ENCODE results near the gene SCAPER.

Gene SCAPER

GRCh38 chr15:76565366-76565765 lies 339.8 kb downstream of the SCAPER start:
- no peak overlapping the region for H3K4me3 ChIP-seq (ENCODE audit: low read depth, low read length)
- H3K27me3 ChIP-seq (ENCODE audit: control insufficient read depth, insufficient read depth, low read length) = no peaks in the 10 kb centered on the region
- no peak overlapping the region for H2AFZ ChIP-seq
- no peak overlapping the region for H3K9ac ChIP-seq
- no peak overlapping the region for H3K27ac ChIP-seq
- no peaks in the 10 kb centered on the region for H3K4me1 ChIP-seq
- no peaks in the 10 kb centered on the region for H3K79me2 ChIP-seq
- no peak overlapping the region for H3K4me2 ChIP-seq (ENCODE audit: low read length)
- no peaks in the 10 kb centered on the region for H3K9me3 ChIP-seq (ENCODE audit: control insufficient read depth, low read length)
- TF ChIP-seq, protein P1, sequence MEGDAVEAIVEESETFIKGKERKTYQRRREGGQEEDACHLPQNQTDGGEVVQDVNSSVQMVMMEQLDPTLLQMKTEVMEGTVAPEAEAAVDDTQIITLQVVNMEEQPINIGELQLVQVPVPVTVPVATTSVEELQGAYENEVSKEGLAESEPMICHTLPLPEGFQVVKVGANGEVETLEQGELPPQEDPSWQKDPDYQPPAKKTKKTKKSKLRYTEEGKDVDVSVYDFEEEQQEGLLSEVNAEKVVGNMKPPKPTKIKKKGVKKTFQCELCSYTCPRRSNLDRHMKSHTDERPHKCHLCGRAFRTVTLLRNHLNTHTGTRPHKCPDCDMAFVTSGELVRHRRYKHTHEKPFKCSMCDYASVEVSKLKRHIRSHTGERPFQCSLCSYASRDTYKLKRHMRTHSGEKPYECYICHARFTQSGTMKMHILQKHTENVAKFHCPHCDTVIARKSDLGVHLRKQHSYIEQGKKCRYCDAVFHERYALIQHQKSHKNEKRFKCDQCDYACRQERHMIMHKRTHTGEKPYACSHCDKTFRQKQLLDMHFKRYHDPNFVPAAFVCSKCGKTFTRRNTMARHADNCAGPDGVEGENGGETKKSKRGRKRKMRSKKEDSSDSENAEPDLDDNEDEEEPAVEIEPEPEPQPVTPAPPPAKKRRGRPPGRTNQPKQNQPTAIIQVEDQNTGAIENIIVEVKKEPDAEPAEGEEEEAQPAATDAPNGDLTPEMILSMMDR (IDR thresholded peaks at IDR 0.05) = no peak
- no peaks in the 10 kb centered on the region for H3K36me3 ChIP-seq (ENCODE audit: control insufficient read depth, insufficient read depth, low read length)

DNA sequence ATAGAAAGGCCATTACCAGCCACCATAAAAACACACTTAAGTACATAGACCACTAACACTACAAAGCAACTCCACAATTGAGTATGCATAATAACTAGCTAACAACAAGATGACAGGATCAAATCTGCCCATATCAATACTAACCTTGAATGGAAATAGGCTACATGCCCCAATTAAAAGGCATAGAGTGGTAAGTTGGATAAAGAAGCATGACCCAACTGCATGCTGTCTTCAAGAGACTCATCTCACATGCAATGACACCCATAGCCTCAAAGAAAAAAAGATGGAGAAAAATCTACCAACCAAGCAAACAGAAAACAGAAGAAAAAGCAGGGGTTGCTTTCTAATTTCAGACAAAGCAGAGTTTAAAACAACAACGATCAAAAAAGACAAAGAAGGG lies 349.9 kb downstream of the SCAPER start:
- TF ChIP-seq, protein P1 (IDR thresholded peaks at IDR 0.05) = no peak
- Histone ChIP-seq H3K27me3 (ENCODE audit: control insufficient read depth, insufficient read depth, low read length) (no peaks in the 10 kb centered on the region), H3K27ac (no peak overlapping the region), H3K36me3 (ENCODE audit: control insufficient read depth, insufficient read depth, low read length) (no peaks in the 10 kb centered on the region), H3K4me1 (no peaks in the 10 kb centered on the region), H3K4me3 (ENCODE audit: low read depth, low read length) (no peak overlapping the region), H2AFZ (no peak overlapping the region), H3K9me3 (ENCODE audit: control insufficient read depth, low read length) (no peaks in the 10 kb centered on the region), H3K9ac (no peak overlapping the region), H3K4me2 (ENCODE audit: low read length) (no peak overlapping the region), H3K79me2 (no peaks in the 10 kb centered on the region)

DNA sequence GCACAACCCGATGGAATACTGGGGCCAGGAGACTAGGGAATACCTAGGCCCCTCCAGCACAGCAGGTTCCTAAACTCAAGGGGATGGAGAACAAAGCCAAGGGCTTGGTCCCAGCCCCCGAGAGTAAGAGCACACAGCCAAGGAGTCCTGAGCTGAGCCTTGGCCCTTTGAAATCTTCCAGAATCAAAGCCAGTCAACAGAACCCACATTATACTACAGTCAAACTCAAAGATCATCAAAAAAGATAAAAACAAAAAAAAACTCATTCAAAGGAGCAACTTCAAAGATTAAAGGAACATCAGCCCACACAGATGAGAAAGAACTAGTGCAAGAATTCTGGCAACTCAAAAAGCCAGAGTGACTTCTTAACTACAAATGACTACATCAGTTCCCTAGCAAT lies 351.6 kb downstream of the SCAPER start:
- Histone ChIP-seq H3K27ac (no peak overlapping the region), H2AFZ (no peak overlapping the region), H3K36me3 (ENCODE audit: control insufficient read depth, insufficient read depth, low read length) (no peaks in the 10 kb centered on the region), H3K9me3 (ENCODE audit: control insufficient read depth, low read length) (no peaks in the 10 kb centered on the region), H3K4me1 (no peaks in the 10 kb centered on the region), H3K79me2 (no peaks in the 10 kb centered on the region), H3K4me2 (ENCODE audit: low read length) (no peak overlapping the region), H3K27me3 (ENCODE audit: control insufficient read depth, insufficient read depth, low read length) (no peaks in the 10 kb centered on the region), H3K9ac (no peak overlapping the region), H3K4me3 (ENCODE audit: low read depth, low read length) (no peak overlapping the region)
- TF ChIP-seq, protein P1 (IDR thresholded peaks at IDR 0.05) = no peak

- no peak overlapping the region for H3K4me3 ChIP-seq (ENCODE audit: low read depth, low read length)
- no peak overlapping the region for H3K9ac ChIP-seq
- no peaks in the 10 kb centered on the region for H3K79me2 ChIP-seq
- no peak overlapping the region for H2AFZ ChIP-seq
- TF ChIP-seq, protein P1 (IDR thresholded peaks at IDR 0.05) = no peak
- H3K36me3 ChIP-seq (ENCODE audit: control insufficient read depth, insufficient read depth, low read length) = no peaks in the 10 kb centered on the region
- no peaks in the 10 kb centered on the region for H3K4me1 ChIP-seq
- H3K27ac ChIP-seq = no peak overlapping the region
- no peaks in the 10 kb centered on the region for H3K27me3 ChIP-seq (ENCODE audit: control insufficient read depth, insufficient read depth, low read length)
- no peak overlapping the region for H3K4me2 ChIP-seq (ENCODE audit: low read length)
- H3K9me3 ChIP-seq (ENCODE audit: control insufficient read depth, low read length) = no peaks in the 10 kb centered on the region
Measured at GRCh38 chr15:76553102-76553501, 352.0 kb downstream of the SCAPER start.

DNA sequence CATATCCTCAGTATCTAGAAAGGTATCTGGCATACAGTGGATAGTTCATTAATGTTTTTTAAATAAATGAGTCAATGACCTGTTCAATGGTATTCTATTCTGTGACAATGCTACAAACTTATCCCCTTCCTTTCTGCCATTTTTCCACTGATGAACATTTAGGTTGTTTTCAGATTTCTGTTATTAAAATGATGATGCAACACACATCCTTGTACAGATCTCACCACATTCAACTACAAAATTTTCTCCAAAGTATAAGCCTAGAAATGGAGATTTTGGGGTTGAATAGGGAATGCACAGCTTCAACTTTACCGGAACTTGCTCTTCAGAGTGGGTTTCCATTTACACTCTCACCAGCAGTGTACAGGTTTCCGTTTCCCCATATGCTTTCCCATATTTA lies 358.3 kb downstream of the SCAPER start:
- H2AFZ ChIP-seq = no peak overlapping the region
- no peaks in the 10 kb centered on the region for H3K27me3 ChIP-seq (ENCODE audit: control insufficient read depth, insufficient read depth, low read length)
- TF ChIP-seq, protein P1 (IDR thresholded peaks at IDR 0.05) = no peak
- H3K4me3 ChIP-seq (ENCODE audit: low read depth, low read length) = no peak overlapping the region
- H3K36me3 ChIP-seq (ENCODE audit: control insufficient read depth, insufficient read depth, low read length) = no peaks in the 10 kb centered on the region
- H3K4me1 ChIP-seq = no peaks in the 10 kb centered on the region
- H3K9ac ChIP-seq = no peak overlapping the region
- no peak overlapping the region for H3K27ac ChIP-seq
- H3K79me2 ChIP-seq = no peaks in the 10 kb centered on the region
- no peaks in the 10 kb centered on the region for H3K9me3 ChIP-seq (ENCODE audit: control insufficient read depth, low read length)
- H3K4me2 ChIP-seq (ENCODE audit: low read length) = no peak overlapping the region
